ENCODE results near the gene POLR1E.

Gene POLR1E, protein sequence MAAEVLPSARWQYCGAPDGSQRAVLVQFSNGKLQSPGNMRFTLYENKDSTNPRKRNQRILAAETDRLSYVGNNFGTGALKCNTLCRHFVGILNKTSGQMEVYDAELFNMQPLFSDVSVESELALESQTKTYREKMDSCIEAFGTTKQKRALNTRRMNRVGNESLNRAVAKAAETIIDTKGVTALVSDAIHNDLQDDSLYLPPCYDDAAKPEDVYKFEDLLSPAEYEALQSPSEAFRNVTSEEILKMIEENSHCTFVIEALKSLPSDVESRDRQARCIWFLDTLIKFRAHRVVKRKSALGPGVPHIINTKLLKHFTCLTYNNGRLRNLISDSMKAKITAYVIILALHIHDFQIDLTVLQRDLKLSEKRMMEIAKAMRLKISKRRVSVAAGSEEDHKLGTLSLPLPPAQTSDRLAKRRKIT

DNA sequence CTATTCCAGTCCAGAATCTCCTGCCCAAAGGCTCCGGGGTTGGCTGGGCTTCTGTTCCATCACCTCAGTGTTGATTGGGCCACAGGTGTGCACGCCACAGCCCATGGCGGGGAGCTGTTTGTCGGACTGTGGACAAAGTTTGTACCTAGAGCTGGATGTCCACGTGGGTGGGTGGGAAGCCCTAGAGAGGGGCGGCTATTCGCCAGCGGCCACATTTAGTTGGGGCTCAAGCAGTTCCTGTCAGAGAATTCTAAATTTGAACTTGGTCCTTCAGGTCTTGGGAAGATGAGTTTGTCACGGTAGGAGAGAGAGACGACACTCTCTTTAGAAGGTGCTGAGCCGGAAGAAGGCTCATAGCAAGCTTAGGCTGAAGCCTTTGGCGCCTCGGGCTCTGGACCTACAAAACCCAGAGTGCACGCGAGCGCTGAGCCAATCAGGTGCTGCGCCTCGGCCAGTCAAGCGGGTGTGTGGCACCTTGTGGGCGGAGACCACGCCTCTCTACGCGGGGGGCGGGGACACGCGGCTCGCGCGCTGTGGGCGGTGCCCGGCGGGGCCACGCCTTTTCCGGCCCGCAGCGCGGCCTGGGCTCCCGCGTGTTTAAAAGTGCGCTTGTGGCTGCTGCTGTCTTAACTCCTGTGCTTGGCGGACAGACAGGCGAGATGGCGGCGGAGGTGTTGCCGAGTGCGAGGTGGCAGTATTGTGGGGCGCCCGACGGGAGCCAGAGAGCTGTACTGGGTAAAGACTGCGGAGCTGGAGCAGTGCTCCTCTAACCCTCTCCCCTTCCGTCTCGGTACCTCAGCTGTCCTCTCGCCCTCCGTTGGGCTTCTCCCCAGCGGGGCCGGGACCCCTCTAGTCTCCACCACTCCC lies at the start of gene POLR1E:
Gene POLR1E, plus strand, starts transcription at position 560 of the 867 bp plus-strand sequence. Its CDS starts 100 bp downstream, at position 660.
- DNase-seq (ENCODE audit: low read depth) = no peak

DNA sequence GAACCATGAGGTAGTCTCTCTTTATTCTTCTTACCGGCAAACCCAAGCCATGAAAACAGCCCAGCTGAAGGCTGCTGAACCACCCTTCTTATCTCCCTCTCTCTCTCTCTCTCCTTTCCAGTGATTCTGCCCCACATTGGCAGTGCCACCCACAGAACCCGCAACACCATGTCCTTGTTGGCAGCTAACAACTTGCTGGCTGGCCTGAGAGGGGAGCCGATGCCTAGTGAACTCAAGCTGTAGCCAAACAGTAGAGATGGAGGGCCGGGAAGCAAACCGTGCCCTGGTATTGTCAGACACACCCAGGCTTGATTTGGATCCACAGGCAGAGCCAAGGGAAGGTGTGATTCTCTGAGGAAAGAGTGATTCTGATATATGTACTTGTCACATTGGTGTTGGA lies 49.2 kb upstream of the POLR1E start:
- no peak for DNase-seq (ENCODE audit: low read depth)

DNA sequence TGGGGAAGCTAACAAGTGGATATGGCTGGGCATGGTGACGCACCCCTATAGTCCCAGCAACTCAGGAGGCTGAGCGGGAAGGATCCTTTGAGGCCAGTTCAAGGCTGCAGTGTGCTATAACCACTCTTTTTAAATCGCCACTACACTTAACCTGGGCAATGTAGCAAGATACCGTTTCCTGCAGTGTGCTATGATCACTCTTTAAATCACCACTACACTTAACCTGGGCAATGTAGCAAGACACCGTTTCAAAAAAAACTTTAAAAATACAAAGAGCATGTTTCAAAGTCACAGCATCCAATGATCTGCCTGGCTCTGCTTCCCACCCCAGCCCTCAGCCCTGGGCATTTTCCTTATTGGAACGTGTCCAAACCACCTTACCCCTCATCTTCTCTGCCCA lies 48.7 kb upstream of the POLR1E start:
- no peak for DNase-seq (ENCODE audit: low read depth)

DNA sequence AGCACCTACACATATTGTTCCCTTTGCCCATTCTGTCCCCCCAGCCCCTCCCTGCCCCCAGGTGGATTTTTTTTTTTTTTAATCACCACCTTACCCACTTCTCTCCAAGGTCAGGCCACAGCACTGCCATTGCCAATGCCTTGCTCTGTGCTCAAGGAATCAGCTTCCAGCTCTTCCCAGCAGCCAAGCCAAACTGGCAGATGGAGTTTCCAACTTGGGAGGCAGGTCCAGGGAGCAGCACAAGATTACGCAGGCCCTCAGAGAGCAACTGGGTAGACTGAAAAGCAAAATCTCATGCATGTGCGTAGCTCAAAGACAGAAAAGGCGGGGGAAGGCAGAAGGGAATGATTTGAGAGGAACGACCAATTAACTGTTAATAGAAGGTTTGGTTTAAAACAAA lies 48.1 kb upstream of the POLR1E start:
- no peak for DNase-seq (ENCODE audit: low read depth)

DNA sequence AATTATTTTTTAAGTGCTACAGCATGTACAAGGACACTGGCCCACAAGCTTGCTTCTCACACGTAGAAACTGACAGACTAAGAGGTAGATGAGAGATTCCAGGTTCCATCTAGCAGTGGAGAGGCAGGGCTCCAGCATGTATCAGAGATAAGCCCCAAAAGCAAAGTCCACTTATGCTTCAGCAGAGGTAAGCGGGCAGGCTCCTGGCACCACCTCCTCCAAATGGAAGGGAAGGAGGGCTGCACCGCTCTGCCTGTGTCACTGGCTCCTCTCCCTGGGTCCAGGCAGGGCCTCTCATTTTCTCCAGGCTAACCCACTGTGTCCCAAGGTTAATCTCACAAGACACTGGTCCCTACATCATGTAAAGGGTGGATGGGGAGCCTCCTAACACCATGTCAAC lies 47.4 kb upstream of the POLR1E start:
- no peak for DNase-seq (ENCODE audit: low read depth)

DNA sequence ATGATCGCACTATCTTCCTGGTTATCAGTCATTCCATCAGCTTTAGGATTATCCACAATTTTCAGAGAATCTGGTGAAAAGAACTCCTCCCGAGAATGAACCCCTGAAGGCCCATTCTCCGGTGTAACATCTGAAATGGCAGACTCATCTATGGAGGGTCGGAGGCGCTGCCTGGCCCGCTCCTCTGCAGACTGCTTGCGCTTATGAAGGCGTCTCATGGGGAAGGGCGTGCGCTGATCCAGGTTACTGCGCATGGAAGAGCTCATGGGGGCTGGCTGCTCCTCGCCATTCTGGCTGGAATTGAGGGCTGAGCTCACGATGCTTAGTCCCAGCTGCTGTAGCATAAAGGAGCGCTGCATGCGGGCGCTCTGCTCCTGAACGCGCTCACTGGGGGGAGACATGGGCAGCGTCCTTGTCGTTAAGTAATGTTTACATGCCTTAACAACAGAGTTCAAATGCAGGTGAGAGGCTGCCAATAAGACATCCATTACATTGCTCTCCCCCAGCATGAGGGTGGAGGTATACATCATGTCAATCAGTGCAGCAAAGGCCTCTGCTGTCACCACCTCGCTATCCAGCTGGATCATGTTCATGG lies 43.9 kb upstream of the POLR1E start:
- no peak for DNase-seq (ENCODE audit: low read depth)

DNA sequence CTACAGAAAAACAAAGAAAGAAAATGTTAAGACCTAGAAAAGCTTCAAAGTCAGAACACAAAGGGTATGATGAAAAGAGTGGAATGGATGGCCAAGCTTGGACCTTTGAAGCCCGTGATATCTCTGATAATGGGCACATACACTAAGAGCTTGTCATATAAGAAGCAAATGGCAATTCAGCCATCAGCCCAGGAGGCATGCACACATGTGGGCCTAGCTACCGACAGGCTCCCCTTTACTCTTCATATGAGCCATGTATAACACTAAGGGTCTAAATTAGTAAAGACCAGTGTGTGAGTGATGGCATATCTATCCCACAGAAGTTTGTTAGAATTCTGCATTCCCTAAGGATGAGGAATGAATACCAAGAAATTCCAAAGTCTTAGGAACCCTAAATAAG lies 43.2 kb upstream of the POLR1E start:
- DNase-seq (ENCODE audit: low read depth) = no peak

DNA sequence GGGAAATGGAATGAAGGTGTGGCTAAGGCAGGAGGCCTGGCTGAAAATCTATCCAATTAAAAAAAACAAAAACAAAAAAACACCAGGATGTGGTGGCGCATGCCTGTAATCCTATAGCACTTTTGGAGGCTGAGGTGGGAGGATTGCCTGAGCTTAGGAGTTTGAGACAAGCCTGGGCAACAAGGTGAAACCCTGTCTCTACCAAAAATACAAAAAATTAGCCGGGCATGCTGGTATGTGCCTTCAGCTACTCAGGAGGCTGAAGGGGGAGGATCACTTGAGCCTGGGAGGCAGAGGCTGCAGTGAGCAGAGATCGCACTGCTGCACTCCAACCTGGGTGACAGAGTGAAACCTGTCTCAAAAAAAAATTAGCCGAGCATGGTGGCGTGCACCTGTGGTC lies 42.2 kb upstream of the POLR1E start:
- no peak for DNase-seq (ENCODE audit: low read depth)

DNA sequence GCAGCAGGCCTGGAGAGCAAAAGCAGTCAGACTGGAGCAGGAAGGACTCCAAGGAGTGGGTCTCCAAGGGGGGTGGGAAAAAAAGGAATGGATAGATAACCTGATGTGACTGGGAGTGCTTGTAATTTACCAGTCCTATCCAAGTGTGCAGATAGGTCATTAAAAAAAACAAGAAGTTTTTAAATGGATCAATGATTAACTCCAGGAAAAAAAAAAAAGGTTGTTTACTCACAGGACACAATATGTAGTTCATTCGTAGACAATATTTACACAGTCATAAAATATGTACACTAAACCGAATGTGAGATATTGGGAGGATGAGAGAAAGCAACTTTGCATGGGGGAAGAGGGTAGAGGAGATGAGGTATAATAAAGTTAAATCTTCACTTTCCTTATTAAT lies 40.9 kb upstream of the POLR1E start:
- DNase-seq (ENCODE audit: low read depth) = no peak

DNA sequence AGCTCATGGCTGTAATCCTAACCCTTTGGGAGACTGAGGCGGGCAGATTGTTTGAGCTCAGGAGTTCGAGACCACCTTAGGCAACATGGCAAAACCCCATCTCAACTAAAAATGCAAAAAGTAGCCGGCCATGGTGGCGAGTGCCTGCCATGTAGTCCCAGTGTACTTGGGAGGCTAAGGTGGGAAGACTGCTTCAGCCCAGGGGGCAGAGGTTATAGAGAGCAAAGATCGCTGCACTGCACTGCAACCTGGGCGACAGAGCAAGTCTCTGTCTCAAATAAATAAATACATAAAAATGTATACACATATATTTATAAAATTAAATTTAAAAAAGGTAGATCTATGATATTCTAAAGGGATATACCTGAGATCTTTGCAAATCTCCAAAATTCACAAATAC lies 39.9 kb upstream of the POLR1E start:
- DNase-seq (ENCODE audit: low read depth) = no peak

DNA sequence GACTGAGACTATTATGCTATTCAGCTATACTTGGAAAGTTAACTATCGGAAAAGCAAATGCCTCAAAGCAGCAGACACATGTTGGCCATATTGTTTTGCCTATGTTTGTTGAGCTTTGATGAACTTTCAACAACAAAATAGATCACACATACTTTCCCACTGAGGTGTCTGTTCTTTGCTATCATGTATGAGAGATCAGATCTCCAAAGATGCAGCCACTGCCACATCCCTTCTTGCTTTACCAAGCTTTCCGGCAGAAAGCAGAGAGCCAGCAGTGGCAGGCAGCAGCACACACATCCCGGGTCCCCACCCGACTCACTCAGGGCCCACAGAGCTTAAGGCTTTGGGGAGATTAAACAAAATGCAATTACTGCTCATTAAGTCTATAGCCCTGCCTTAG lies 39.3 kb upstream of the POLR1E start:
- no peak for DNase-seq (ENCODE audit: low read depth)

DNA sequence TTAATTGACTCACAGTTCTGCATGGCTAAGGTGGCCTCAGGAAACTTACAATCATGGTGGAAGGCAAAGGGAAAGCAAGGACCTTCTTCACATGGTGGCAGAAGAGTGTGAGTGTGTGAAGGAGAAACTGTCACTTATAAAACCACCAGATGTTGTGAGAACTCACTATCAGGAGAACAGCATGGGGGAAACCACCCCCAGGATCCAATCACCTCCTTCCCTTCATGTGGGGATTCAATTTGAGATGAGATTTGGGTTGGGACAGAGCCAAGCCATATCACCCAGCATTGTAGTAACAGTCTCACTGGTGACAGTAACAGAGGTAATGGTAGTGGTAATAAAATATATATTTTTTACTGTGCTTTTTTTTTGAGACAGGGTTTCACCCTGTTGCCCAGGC lies 38.6 kb upstream of the POLR1E start:
- no peak for DNase-seq (ENCODE audit: low read depth)

DNA sequence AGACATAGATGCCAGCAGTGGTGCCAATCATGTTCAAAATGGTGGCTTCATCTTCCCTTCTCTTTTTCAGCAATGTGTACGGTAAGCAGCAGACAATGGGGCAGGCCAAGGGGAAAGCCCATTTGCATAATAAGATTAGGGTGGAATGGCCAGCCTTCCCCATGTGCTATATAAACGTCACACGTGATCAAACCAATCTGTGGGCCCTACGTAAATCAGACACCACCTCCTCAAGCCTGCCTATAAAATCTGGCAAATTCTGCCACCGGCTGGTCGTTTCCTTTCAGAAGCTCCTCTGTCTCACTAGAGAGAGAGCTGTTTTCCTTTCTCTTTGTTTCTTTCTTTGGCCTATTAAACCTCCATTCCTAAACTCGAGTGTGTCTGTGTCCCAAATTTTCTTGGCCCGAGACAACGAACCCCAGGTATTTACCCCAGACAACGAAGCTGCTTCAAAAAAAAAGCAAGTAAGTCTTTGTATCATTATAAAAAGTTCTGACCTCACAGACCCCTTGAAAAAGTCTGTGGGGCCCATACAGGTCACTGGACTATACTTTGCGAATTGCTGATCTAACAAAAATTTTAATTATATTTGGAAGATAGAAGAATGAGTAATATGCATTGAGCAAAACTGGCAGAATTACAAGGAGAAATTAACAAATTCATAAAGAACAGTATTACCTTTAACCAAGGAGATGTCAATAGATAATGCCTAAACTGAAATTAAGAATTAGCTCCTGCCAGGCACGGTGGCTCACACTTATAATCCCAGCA lies 35.7 kb upstream of the POLR1E start:
- DNase-seq (ENCODE audit: low read depth) = no peak

DNA sequence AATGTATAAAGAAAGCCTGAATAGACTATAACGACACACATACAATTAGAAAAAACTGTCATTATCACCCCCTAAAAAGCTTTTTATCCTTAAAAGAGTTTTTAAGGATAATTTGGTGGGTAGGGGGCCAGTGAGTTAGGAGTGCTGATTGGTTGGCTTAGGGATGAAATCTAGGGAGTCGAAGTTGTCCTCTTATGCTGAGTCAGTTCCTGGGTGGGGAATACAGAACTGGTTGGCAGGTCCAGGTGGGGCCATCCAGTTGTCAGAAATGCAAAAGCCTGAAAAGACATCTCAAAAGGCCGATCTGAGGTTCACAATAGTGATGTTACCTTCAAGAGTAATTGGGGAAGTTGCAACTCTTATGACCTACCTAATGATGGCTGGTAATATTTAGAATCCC lies 34.1 kb upstream of the POLR1E start:
- DNase-seq (ENCODE audit: low read depth) = no peak

DNA sequence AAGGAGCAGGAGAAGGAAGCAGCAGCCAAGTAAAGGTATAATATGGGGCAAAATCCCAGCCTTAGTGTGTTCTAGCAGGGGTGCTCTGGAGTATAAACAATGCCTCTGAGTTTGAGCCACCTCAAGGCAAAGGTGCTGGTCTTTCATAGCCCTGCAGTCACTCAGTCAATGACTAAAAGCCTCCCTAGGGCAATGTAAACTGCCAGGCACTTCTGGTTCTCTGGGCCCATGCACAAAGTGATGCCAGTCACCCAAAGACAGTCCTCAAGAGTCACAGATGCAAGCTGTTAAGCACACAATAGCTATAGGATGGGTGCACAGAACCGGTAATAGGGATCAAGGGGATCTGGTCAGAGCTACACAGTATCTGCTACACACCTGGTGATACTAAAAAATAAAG lies 33.1 kb upstream of the POLR1E start:
- DNase-seq (ENCODE audit: low read depth) = no peak

DNA sequence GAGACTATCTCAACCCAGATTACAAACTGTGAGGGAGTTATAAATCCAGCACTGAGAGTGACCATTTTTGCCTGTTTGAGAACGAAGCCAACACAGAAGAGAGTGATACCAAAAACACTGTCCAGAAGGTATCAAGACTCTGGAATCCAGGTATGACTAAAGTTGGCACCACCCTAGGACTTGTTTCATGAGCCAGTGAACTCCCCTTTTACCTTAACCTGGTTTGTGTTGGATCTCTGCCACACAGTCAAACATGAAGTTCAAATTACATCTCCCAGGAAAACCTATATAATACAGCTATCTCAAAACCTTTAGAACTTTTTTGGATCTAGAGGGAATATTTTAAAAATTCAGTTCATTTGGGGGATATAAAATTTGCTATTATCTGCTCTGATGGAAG lies 31.9 kb upstream of the POLR1E start:
- DNase-seq (ENCODE audit: low read depth) = no peak

DNA sequence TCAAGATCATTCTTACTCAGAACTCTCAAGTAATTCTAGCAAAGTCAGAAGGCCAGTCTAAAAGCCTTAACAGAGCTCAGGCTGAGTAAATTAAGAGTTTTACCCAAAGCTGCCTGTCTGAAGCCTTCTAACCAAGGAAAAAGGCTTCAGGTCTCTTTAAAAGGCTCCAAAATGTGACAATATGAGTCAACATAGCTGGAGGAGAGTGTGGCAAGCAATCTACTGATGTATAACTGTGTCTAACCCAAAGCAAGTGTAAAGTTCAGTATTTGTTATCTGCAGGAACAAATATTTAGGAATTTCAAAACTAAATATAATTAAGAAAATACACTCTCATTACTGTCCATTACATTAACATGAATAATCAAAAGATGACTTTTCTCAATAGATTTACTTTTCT lies 31.5 kb upstream of the POLR1E start:
- DNase-seq (ENCODE audit: low read depth) = no peak

DNA sequence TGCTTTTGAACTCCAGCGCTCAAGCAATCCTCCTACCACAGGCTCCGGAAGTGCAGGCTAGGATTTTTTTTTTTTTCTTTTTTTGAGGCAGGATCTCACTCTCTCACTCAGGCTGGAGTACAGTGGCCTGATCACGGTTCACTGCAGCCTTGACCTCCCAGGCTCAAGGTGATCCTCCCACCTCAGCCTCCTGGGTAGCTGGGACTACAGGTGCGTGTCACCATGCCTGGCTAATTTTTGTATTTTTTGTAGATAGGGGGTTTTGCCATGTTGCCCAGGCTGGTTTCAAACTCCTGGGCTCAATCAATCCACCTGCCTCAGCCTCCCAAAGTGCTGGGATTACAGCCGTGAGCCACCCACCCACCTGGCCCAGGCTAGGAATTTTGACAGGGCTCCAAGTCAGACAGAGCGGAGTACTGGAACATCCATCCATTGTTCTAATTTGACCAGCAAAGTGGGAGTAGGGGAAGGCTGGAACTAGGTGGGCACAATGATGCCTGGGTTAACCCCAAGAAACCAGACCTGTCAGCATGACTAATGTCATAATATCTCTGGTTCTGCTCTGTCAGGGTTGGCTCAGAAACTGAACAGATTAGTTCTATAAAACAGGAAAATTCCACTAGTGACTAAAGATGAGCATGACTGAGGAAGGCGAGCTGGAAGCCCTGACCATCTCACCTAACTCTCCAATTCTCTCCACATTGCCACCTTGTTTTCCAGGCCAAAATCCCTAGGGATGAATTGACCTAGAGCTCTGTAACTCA lies 29.7 kb upstream of the POLR1E start:
- DNase-seq (ENCODE audit: low read depth) = no peak

DNA sequence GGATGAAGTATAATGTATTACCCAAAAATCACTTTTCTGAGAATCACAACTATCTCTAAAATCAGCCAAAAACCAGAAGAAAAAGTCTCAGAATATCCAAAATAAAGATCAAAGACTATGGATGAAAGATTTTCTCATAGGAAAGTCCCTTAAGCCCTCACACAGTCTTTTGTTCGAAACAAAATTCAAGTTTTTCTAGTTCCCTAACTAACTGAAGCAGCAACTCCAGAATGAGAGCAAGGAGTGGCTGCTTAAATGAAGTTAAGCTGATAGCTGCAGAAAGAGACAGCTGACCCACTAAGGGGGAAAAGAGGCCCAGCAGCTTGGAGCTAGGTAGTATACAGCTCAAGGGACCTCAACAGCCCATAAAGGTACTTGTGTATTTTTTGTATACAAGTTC lies 28.9 kb upstream of the POLR1E start:
- no peak for DNase-seq (ENCODE audit: low read depth)

DNA sequence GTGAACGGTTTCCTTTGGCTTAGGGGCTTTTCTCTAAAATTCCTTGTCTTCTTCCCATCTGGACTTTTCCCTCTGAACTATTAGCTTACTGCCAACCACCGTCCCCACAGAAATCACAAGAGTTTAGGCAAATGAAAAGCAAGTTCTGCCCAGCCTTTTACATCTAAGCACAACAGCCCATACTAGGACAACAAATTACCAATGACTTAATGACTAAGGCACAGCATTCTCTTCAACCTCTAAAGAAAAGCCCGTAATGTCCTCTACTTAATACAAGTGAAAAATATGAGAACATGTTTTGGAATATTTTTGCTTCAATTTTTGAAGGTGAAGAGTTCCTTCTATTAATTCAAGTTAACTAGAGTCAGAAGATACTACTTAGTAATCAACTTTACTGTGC lies 21.7 kb upstream of the POLR1E start:
- no peak for DNase-seq (ENCODE audit: low read depth)
